ENCODE measurements around the gene SMTN.
A peak's percentile ranks its signal among the peaks of the same experiment; 100 is the strongest.

Gene SMTN

GRCh38 chr22:31127181-31127772 is 46.2 kb downstream of the SMTN start:
- no peak for DNase-seq (ENCODE audit: low read depth)

GRCh38 chr22:31128156-31128555 is 47.0 kb downstream of the SMTN start:
- DNase-seq (ENCODE audit: low read depth) = no peak

DNA sequence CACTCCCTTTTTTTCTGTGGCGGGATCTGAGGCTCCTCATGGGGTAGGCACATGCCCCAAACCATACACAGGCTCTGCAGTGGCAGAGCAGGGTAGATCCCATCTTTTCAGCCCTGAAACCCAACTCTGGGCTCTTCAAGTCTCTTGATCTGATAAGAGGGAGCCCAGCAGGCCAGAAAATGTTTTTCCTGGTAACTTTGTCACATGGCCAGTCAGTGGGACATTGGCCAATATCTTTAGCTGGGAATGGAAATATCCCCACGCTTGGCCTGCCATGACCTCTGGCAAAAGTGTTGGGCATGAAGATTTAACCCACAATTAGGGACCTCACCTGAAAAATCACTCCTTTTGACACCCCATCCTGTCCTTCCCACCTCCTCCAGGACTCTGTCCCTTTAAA is 49.8 kb downstream of the SMTN start:
- DNase-seq (ENCODE audit: low read depth) = no peak

DNA sequence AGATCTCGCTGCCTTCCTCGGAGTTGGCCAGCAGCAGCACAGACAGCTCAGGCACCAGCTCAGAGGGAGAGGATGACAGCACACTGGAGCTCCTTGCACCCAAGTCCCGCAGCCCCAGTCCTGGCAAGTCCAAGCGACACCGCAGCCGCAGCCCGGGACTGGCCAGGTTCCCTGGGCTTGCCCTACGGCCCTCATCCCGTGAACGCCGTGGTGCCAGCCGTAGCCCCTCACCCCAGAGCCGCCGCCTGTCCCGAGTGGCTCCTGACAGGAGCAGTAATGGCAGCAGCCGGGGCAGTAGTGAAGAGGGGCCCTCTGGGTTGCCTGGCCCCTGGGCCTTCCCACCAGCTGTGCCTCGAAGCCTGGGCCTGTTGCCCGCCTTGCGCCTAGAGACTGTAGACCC is 52.8 kb downstream of the SMTN start:
- DNase-seq (ENCODE audit: low read depth) = no peak

DNA sequence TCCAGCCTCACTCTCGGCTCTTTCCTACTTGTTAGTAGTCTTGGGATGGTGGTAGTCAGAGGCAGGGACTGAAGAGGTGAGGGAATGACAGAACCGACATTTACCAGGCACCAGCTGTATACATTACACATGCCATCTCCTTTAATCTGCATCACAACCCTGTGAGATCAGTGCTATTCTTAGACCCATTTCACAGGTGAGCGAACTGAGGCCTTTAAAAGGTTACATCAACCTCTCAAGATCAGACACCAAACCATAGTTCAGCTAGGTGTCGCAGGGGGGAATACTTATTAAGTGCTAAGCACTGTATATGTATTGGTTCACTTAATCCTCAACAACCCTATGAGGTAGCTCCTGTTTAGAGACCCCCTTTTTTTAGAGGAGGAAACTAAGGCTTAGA is 53.6 kb downstream of the SMTN start:
- no peak for DNase-seq (ENCODE audit: low read depth)

GRCh38 chr22:31135706-31136105 is 54.6 kb downstream of the SMTN start:
- DNase-seq (ENCODE audit: low read depth) = no peak

DNA sequence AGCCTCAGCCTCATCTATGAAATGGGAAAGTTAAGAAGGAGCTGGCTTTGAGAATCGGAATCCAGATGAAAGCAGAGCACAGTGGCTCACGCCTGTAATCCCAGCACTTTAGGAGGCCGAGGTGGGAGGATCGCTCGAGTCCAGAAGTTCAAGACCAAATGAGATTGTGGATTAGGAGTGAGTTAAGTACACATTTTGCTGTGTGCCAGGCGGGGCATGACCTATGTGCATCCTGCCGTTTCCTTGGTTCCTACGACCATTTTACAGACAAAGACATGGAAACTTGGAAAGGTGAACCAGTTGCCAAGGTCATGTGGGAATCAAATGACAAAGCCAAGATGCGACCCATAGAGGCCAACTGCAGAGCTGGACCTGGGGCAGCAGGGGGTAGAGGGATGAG is 55.0 kb downstream of the SMTN start:
- DNase-seq (ENCODE audit: low read depth) = no peak

DNA sequence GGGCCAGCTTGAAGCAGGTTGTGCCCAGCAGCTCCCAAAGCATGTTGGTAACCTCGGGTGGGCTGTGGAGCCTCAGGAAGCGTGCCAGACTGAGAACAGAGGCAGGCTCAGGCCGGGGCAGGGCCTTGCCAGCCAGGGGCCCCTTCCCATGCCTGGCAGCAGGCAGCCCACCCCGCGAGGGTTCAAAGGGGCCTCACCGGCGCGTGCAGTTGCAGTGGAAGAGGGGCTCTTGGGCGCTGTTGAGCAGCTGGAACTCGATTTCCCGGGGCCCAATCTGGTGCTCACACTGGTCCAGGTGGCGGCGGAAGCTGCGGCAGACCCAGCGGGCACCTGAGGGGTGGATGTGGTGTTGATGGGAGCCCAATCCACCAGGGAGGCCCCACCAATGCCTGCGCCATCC is 55.6 kb downstream of the SMTN start:
- no peak for DNase-seq (ENCODE audit: low read depth)

- DNase-seq (ENCODE audit: low read depth) = no peak
Measured at GRCh38 chr22:31137721-31138120, 56.6 kb downstream of the SMTN start.

DNA sequence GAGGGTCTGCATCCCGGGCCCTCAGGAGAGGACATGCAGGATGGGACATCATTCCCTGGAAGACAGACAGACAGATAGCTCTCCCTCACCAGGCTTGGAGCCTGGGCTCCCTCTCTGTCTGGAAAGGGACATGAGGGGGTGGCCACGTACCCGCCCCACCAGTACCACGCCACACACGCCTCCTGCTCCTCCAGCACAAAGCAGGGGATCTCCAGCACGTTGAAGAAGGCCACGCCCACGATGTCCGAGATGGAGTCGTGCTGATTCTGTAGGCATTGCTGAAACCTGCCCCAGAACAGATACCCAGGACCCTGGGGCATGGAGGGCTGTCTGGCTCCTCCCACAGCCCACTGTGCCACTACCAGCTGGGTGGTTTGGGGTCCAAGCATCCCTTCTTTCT is 57.0 kb downstream of the SMTN start:
- no peak for DNase-seq (ENCODE audit: low read depth)

DNA sequence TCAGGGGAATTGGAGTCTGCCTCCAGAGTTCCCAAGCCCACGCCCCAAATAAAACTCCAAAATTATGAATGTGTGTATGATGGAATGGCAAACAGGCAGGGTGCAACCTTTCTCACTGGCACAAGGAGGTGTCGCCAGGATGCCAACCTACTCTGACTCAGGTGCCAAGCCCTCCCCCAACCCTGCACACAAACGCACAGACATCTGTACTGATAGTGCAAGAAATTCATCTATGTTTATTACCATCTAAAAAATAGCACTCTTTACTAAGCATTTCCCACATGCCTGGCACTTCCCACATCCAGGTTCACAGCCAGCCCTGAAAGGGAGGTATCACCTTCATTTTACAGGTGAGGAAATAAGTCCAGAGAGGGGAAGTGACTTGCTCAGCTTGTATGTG is 57.9 kb downstream of the SMTN start:
- no peak for DNase-seq (ENCODE audit: low read depth)

- peak; percentile 78 for DNase-seq (ENCODE audit: low read depth)
Measured at GRCh38 chr22:31139866-31140716, 59.0 kb downstream of the SMTN start, which contains the start of gene PLA2G3. PLA2G3 (minus strand) TSS chr22:31140508; CDS start chr22:31140354, 154 bp downstream.

DNA sequence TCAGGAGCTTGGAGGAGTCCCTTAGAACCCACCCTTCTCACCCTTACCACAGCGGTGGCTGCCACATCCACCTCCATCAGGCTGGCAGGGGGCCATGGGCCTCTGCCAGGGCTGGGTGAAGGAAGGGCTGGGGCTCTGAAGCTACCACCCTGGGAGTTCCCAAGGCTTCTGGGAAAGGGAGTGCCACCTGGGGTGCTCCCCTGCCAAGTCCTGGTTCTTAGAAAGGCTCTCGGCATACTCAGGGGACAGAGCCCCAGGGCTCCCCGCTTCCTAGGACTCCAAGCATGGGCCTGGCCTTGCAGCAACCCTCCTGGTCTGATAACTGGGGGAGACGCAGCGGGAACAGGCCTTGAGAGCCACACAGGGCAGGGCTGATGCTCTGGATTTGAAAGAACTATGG is 59.6 kb downstream of the SMTN start:
- DNase-seq (ENCODE audit: low read depth) = no peak

- no peak for DNase-seq (ENCODE audit: low read depth)
Measured at GRCh38 chr22:31141551-31141950, 60.4 kb downstream of the SMTN start.

DNA sequence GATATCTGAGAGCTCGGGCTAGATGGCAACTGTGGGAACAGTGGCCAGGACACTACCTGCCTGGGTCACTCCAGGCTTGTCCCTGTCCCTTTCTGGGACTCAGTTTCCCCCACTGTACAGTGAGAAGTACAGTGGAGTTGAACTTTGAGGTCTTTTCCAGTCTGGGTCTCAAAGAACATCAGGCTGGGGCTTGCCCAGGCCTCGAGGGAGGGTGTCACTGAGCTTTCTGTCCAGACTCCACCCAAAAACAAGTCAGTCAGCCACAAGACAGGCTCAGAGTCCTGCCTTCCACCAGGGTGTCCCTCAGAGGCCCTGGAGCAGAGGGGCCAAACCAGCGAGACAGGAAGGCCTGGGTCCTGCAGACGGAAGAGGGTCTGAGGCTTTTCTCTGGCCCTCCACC is 61.2 kb downstream of the SMTN start:
- no peak for DNase-seq (ENCODE audit: low read depth)

GRCh38 chr22:31143038-31143437 is 61.9 kb downstream of the SMTN start:
- no peak for DNase-seq (ENCODE audit: low read depth)

- no peak for DNase-seq (ENCODE audit: low read depth)
Measured at GRCh38 chr22:31143537-31143936, 62.4 kb downstream of the SMTN start.

- peak; percentile 33 for DNase-seq (ENCODE audit: low read depth)
Measured at GRCh38 chr22:31144223-31144622, 63.1 kb downstream of the SMTN start.

GRCh38 chr22:31148488-31148887 is 67.4 kb downstream of the SMTN start:
- DNase-seq (ENCODE audit: low read depth) = peak; percentile 58

GRCh38 chr22:31148953-31149627 is 68.0 kb downstream of the SMTN start:
- peak; percentile 76 for DNase-seq (ENCODE audit: low read depth)

GRCh38 chr22:31150615-31151014 is 69.5 kb downstream of the SMTN start:
- no peak for DNase-seq (ENCODE audit: low read depth)

DNA sequence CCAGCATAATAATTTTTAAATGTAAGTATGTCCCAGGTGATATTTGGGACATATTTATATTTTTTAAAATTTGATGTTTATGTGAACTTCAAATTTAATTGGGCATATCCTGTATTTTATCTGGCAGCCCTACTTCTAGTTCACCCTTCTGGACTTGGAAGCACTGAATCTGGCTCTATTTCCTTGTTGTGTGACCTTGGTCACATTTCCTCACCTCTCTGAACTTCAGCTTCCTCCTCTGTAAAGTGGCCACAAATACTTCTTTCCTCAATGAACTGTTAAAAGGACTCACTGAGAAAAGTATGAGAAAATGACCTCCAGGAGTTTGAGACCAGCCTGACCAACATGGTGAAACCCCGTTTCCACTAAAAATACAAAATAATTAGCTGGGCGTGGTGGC is 70.8 kb downstream of the SMTN start:
- DNase-seq (ENCODE audit: low read depth) = no peak

- no peak for DNase-seq (ENCODE audit: low read depth)
Measured at GRCh38 chr22:31153357-31153756, 72.2 kb downstream of the SMTN start.

All from iris pigment epithelial cell (primary cell).